AG08395 (cell line): Measurements from ENCODE around the gene ALG1L2.
"Not testable (repeated sequence)": the region's sequence is repeated elsewhere in the genome, so short reads cannot be mapped to it uniquely, and the experiment has no call there.

Experiments used
- DNase-seq: peaks from one replicate; pipeline ENCODE4 v3.0.0; 2012; ENCODE audit warnings: mixed read lengths, low spot score

ALG1L2 gene

GRCh38 chr3:130122891-130123775, 41.5 kb downstream of the ALG1L2 start:
- DNase-seq = not testable (repeated sequence)

GRCh38 chr3:130125406-130125805, 43.8 kb downstream of the ALG1L2 start:
- DNase-seq = not testable (repeated sequence)

- not testable (repeated sequence) for DNase-seq
Measured at GRCh38 chr3:130136337-130136736, 54.7 kb downstream of the ALG1L2 start.

- DNase-seq = not testable (repeated sequence)
Measured at GRCh38 chr3:130137685-130138084, 56.1 kb downstream of the ALG1L2 start.

- not testable (repeated sequence) for DNase-seq
Measured at GRCh38 chr3:130138992-130139391, 57.4 kb downstream of the ALG1L2 start.

- not testable (repeated sequence) for DNase-seq
Measured at GRCh38 chr3:130140756-130141155, 59.1 kb downstream of the ALG1L2 start.

GRCh38 chr3:130143648-130144327, 62.2 kb downstream of the ALG1L2 start:
- not testable (repeated sequence) for DNase-seq

GRCh38 chr3:130144328-130144650, 62.7 kb downstream of the ALG1L2 start:
- DNase-seq = not testable (repeated sequence)

GRCh38 chr3:130145456-130145855, 63.8 kb downstream of the ALG1L2 start:
- not testable (repeated sequence) for DNase-seq

GRCh38 chr3:130146465-130146864, 64.8 kb downstream of the ALG1L2 start:
- DNase-seq = not testable (repeated sequence)
